Aorta (tissue), 5 donors: ENCODE results near the gene TUT1. TPM values are rescaled to one million over a fixed set of nuclear protein-coding genes. Genes with fewer than 3 reads are reported as not detected.
"Not testable (repeated sequence)": the region's sequence is repeated elsewhere in the genome, so short reads cannot be mapped to it uniquely, and the experiment has no call there.

Experiments
- ATAC-seq: fragments of 200-7000 bp; cut with Tn5 transposase; one replicate; pipeline ENCODE4 v1.9.1; 2022; ENCODE audit warnings: moderate library complexity; ENCODE audit not compliant: low FRiP score
- DNase-seq, 2 donors: peaks; one replicate each; pipeline ENCODE4 v3.0.0-alpha.2; 2020
- H3K27ac ChIP-seq, 2 donors: one replicate each; pipeline ENCODE4 v1.5.1; 2013; ENCODE audit warnings: low read length in 2 of 2, mild to moderate bottlenecking in 2 of 2, moderate library complexity in 2 of 2, control low read depth in 1 of 2, inconsistent platforms in 1 of 2, low read depth in 1 of 2
- H3K27me3 ChIP-seq, 2 donors: one replicate each; pipeline ENCODE4 v1.6.1; 2013; ENCODE audit warnings: control low read depth in 1 of 2, low read length in 1 of 2, mild to moderate bottlenecking in 1 of 2, moderate library complexity in 1 of 2; ENCODE audit not compliant: insufficient read depth in 2 of 2, control insufficient read depth in 1 of 2
- H3K36me3 ChIP-seq, 2 donors: one replicate each; pipeline ENCODE4 v1.6.1; 2013; ENCODE audit warnings: control low read depth in 1 of 2, low read length in 1 of 2, mild to moderate bottlenecking in 1 of 2; ENCODE audit not compliant: insufficient read depth in 2 of 2, control insufficient read depth in 1 of 2
- H3K4me1 ChIP-seq, 2 donors: one replicate each; pipeline ENCODE4 v1.6.1; 2013; ENCODE audit warnings: low read length in 2 of 2, control low read depth in 1 of 2, mild to moderate bottlenecking in 1 of 2, moderate library complexity in 1 of 2; ENCODE audit not compliant: insufficient read depth in 2 of 2, control insufficient read depth in 1 of 2
- H3K4me3 ChIP-seq, 2 donors: one replicate each; pipeline ENCODE4 v1.5.1; 2013; ENCODE audit warnings: low read length in 2 of 2, control low read depth in 1 of 2, mild to moderate bottlenecking in 1 of 2
- H3K9me3 ChIP-seq: one replicate; pipeline ENCODE4 v1.6.1; 2013; ENCODE audit warnings: mild to moderate bottlenecking, low read length; ENCODE audit not compliant: control insufficient read depth
- WGBS, 2 donors: extraction: QIAGEN DNeasy Blood & Tissue Kit; methylation state at CpG; one replicate each; pipeline ENCODE4 v1.1.7; 2013; 5-methylcytosine and 5-hydroxymethylcytosine counted together
- intact Hi-C, 2 donors: fragments of 100-400 bp; cut with DNase I; formaldehyde crosslinking; loops; one replicate each; pipeline versions ENCODE4 v1.14.2 to v1.15.0; 2022
- polyA plus RNA-seq, 2 donors: library from polyadenylated mRNA; stranded (reverse); fragments of 200-250 nt; gene quantifications; one replicate each; pipeline ENCODE4 v1.2.3, GENCODE V29; 2013
- total RNA-seq, 2 donors: library from RNA; stranded (reverse); fragmentation: NEBNext Ultra II Directional; extraction: Animal tissue kit (Norgen Biotek cat#: 25700); gene quantifications; one replicate each; pipeline ENCODE4 v1.2.1, GENCODE V29; 2021
- donor health status: healthy with polysubstance abuse.
- donor health status: Bipolar disorder and iron deficiency.
- donor health status: DM: no; HTN: no; CAD: no.
- donor health status: DM: no; HTN: no; CAD: no.
- donor health status: DM: yes; HTN: yes; CAD: no.

Gene TUT1
- total and polyA plus RNA-seq, 4 donors = 1.6 to 14.9 (median 12.8) TPM

GRCh38 chr11:62574363-62575071, 16.8 kb downstream of the TUT1 start:
- Histone ChIP-seq H3K27ac (peak overlapping the region; percentile 3 to 90), H3K36me3 (peaks cover 0 to 5% of the 10 kb centered on the region in 2 donors), H3K9me3 (no peaks in the 10 kb centered on the region), H3K27me3 (no peaks in the 10 kb centered on the region), H3K4me3 (peak overlapping the region; percentile 24 to 52), H3K4me1 (no peaks in the 10 kb centered on the region)
- intact Hi-C loops = no loop called here
- WGBS, 2 donors = 0% methylated on average over 33 of the region's 33 CpGs
- DNase-seq (peak; percentile 68 to 81), ATAC-seq (peak; percentile 40)

GRCh38 chr11:62573592-62574362, 17.5 kb downstream of the TUT1 start, which contains the start of gene EEF1G:
TSS of gene EEF1G (minus strand) at chr11:62573891. CDS start at chr11:62573842, 49 bp downstream.
- intact Hi-C loops = no loop called here
- peaks cover 0 to 5% of the 10 kb centered on the region in 2 donors for H3K36me3 ChIP-seq
- H3K4me1 ChIP-seq = no peaks in the 10 kb centered on the region

GRCh38 chr11:62573006-62573591, 18.2 kb downstream of the TUT1 start:
- WGBS, 2 donors = 0 to 1% methylated on average over 33 of the region's 33 CpGs
- intact Hi-C loops = no loop called here
- H3K27me3 ChIP-seq = no peaks in the 10 kb centered on the region
- ATAC-seq (no peak), DNase-seq (no peak)
- H3K4me3 ChIP-seq = peak overlapping the region; percentile 82 to 92
- peaks cover 0 to 5% of the 10 kb centered on the region in 2 donors for H3K36me3 ChIP-seq
- no peaks in the 10 kb centered on the region for H3K9me3 ChIP-seq
- H3K27ac ChIP-seq = peak overlapping the region in 1 of 2 donors; percentile 79
- no peaks in the 10 kb centered on the region for H3K4me1 ChIP-seq

More at GRCh38 chr11:62573592-62574362, 17.5 kb downstream of the TUT1 start, which contains the start of gene EEF1G:
- Histone ChIP-seq H3K9me3 (no peaks in the 10 kb centered on the region), H3K27me3 (no peaks in the 10 kb centered on the region), H3K27ac (peak within 1 kb of the TSS; percentile 3 to 90), H3K4me3 (peak within 1 kb of the TSS; percentile 82 to 92)
- peak; percentile 98 for ATAC-seq
- 0% methylated on average over 46 of the region's 46 CpGs for WGBS, 2 donors
- DNase-seq = peak; percentile 99

GRCh38 chr11:62572431-62572830, 18.9 kb downstream of the TUT1 start:
- H3K27ac ChIP-seq = no peak overlapping the region
- ATAC-seq = no peak
- WGBS, 2 donors = 72% methylated on average over 12 of the region's 12 CpGs
- no peaks in the 10 kb centered on the region for H3K9me3 ChIP-seq
- peak overlapping the region in 1 of 2 donors; percentile 82 for H3K4me3 ChIP-seq
- peaks cover under 1 to 5% of the 10 kb centered on the region in 2 donors for H3K36me3 ChIP-seq
- H3K27me3 ChIP-seq = no peaks in the 10 kb centered on the region
- DNase-seq = no peak
- intact Hi-C loops = no loop called here
- H3K4me1 ChIP-seq = no peaks in the 10 kb centered on the region

- H3K36me3 ChIP-seq, ATAC-seq, H3K4me3 ChIP-seq, H3K4me1 ChIP-seq, H3K27me3 ChIP-seq, DNase-seq, H3K9me3 ChIP-seq, H3K27ac ChIP-seq, intact Hi-C loops: not testable (repeated sequence)
- WGBS, 2 donors = 87 to 89% methylated on average over 5 of the region's 5 CpGs
Measured at GRCh38 chr11:62571493-62571892, 19.8 kb downstream of the TUT1 start.

GRCh38 chr11:62570903-62571302, 20.4 kb downstream of the TUT1 start:
- H3K9me3 ChIP-seq, DNase-seq, H3K36me3 ChIP-seq, ATAC-seq, intact Hi-C loops, H3K4me1 ChIP-seq, H3K27ac ChIP-seq, H3K4me3 ChIP-seq, H3K27me3 ChIP-seq: not testable (repeated sequence)
- WGBS, 2 donors = 91 to 92% methylated on average over 5 of the region's 5 CpGs

- Histone ChIP-seq H3K27me3 (no peaks in the 10 kb centered on the region), H3K36me3 (peaks cover 8% of the 10 kb centered on the region in 2 donors), H3K4me3 (no peak overlapping the region), H3K9me3 (no peaks in the 10 kb centered on the region), H3K4me1 (no peaks in the 10 kb centered on the region), H3K27ac (no peak overlapping the region)
- 61 to 69% methylated on average over 1 of the region's 1 CpG for WGBS, 2 donors
- ATAC-seq = no peak
- DNase-seq = no peak
- intact Hi-C loops = no loop called here
Measured at GRCh38 chr11:62569611-62570010, 21.7 kb downstream of the TUT1 start.

GRCh38 chr11:62567018-62567633, 24.2 kb downstream of the TUT1 start:
- Histone ChIP-seq H3K36me3 (peaks cover 8% of the 10 kb centered on the region in 2 donors), H3K4me3 (no peak overlapping the region), H3K4me1 (no peaks in the 10 kb centered on the region), H3K9me3 (no peaks in the 10 kb centered on the region), H3K27me3 (no peaks in the 10 kb centered on the region), H3K27ac (no peak overlapping the region)
- no peak for ATAC-seq
- intact Hi-C loops = no loop called here
- whole genome bisulfite sequencing, 2 donors = 75 to 84% methylated on average over 8 of the region's 8 CpGs
- DNase-seq = no peak
